SK-N-SH treated with all-trans-retinoic acid at 6 μM for 48 hours (cell line): ENCODE measurements around the gene SH3BP4.

Experiments
- ATAC-seq: fragments of 200-7000 bp; cut with Tn5 transposase; 3 replicates; pipeline ENCODE4 v1.9.1; 2020; ENCODE audit warnings: mild to moderate bottlenecking, moderate library complexity
- ARNTL ChIP-seq: fragments of 450-650 bp; formaldehyde crosslinking; IDR thresholded peaks from 2 replicates; pipeline ENCODE4 v1.5.0; 2020; ENCODE audit warnings: low read depth, mild to moderate bottlenecking, moderate library complexity, borderline replicate concordance
- BACH2 ChIP-seq: fragments of 250-450 bp; sonication (Bioruptor Pico); IDR thresholded peaks from 2 replicates; pipeline ENCODE4 v1.9.0; 2021; ENCODE audit warnings: mild to moderate bottlenecking, borderline replicate concordance
- CREB5 ChIP-seq: fragments of 250-450 bp; sonication (Bioruptor Pico); IDR thresholded peaks from 2 replicates; pipeline ENCODE4 v1.5.1; 2020; ENCODE audit warnings: low read depth, mild to moderate bottlenecking, moderate library complexity
- CSDC2 ChIP-seq: fragments of 250-450 bp; sonication (Bioruptor Pico); IDR thresholded peaks from 2 replicates; pipeline ENCODE4 v1.5.0; 2020; ENCODE audit warnings: mild to moderate bottlenecking, moderate library complexity
- CSRNP3 ChIP-seq: fragments of 250-450 bp; sonication (Bioruptor Pico); IDR thresholded peaks from 2 replicates; pipeline ENCODE4 v1.5.1; 2021; ENCODE audit warnings: mild to moderate bottlenecking, moderate library complexity
- GLIS3 ChIP-seq: fragments of 250-450 bp; sonication (Bioruptor Pico); IDR thresholded peaks from 2 replicates; pipeline ENCODE4 v1.5.0; 2020; ENCODE audit warnings: mild to moderate bottlenecking, moderate library complexity
- ISL1 ChIP-seq: fragments of 250-450 bp; sonication (Bioruptor Pico); IDR thresholded peaks from 2 replicates; pipeline ENCODE4 v2.1.2; 2022; ENCODE audit warnings: mild to moderate bottlenecking, moderate library complexity
- PATZ1 ChIP-seq: fragments of 250-450 bp; sonication (Bioruptor Pico); IDR thresholded peaks from 2 replicates; pipeline ENCODE4 v1.8.0; 2020; ENCODE audit warnings: mild to moderate bottlenecking, moderate library complexity, borderline replicate concordance
- POU6F1 ChIP-seq: fragments of 250-450 bp; sonication (Bioruptor Pico); IDR thresholded peaks from 2 replicates; pipeline ENCODE4 v1.8.0; 2021; ENCODE audit warnings: low read depth, mild to moderate bottlenecking, moderate library complexity, borderline replicate concordance
- PPARA ChIP-seq: fragments of 250-450 bp; sonication (Bioruptor Pico); IDR thresholded peaks from 2 replicates; pipeline ENCODE4 v1.5.0; 2020; ENCODE audit warnings: mild to moderate bottlenecking, borderline replicate concordance
- RARB ChIP-seq: fragments of 250-450 bp; sonication (Bioruptor Pico); IDR thresholded peaks from 2 replicates; pipeline ENCODE4 v1.8.0; 2021; ENCODE audit warnings: mild to moderate bottlenecking, moderate library complexity
- SNAI2 ChIP-seq: fragments of 250-450 bp; sonication (Bioruptor Pico); IDR thresholded peaks from 2 replicates; pipeline ENCODE4 v1.5.0; 2020; ENCODE audit warnings: mild to moderate bottlenecking, moderate library complexity
- TCF4 ChIP-seq: fragments of 250-450 bp; sonication (Bioruptor Pico); IDR thresholded peaks from 2 replicates; pipeline ENCODE4 v1.8.0; 2021; ENCODE audit warnings: mild to moderate bottlenecking, moderate library complexity, borderline replicate concordance
- TOX ChIP-seq: fragments of 250-450 bp; sonication (Bioruptor Pico); IDR thresholded peaks from 2 replicates; pipeline ENCODE4 v1.8.0; 2021; ENCODE audit warnings: mild to moderate bottlenecking, moderate library complexity, borderline replicate concordance
- TSHZ2 ChIP-seq: fragments of 250-450 bp; sonication (Bioruptor Pico); IDR thresholded peaks from 2 replicates; pipeline ENCODE4 v1.5.0; 2020; ENCODE audit warnings: mild to moderate bottlenecking, moderate library complexity
- ZC3H10 ChIP-seq: fragments of 250-450 bp; sonication (Bioruptor Pico); IDR thresholded peaks from 2 replicates; pipeline ENCODE4 v1.5.1; 2021; ENCODE audit warnings: mild to moderate bottlenecking, moderate library complexity
- ZFP3 ChIP-seq: fragments of 250-450 bp; sonication (Bioruptor Pico); IDR thresholded peaks from 2 replicates; pipeline ENCODE4 v1.5.0; 2020; ENCODE audit warnings: mild to moderate bottlenecking, moderate library complexity
- ZFP30 ChIP-seq: fragments of 450-650 bp; formaldehyde crosslinking; IDR thresholded peaks from 2 replicates; pipeline ENCODE4 v1.5.0; 2022; ENCODE audit warnings: mild to moderate bottlenecking, moderate library complexity
- ZNF70 ChIP-seq: fragments of 450-650 bp; formaldehyde crosslinking; IDR thresholded peaks from 2 replicates; pipeline ENCODE4 v1.5.0; 2020; ENCODE audit warnings: mild to moderate bottlenecking, moderate library complexity
- ZNF8 ChIP-seq: fragments of 450-650 bp; formaldehyde crosslinking; IDR thresholded peaks from 2 replicates; pipeline ENCODE4 v1.5.0; 2020; ENCODE audit warnings: mild to moderate bottlenecking, moderate library complexity

The SH3BP4 gene

GRCh38 chr2:234989183-234989701 is 37.4 kb downstream of the SH3BP4 start:
- no peak for TF ChIP-seq BACH2
- TF ChIP-seq TCF4 (CRISPR knock-in tag), result no peak
- TF ChIP-seq PATZ1, result no peak
- no peak for TF ChIP-seq GLIS3 (CRISPR knock-in tag)
- no peak for TF ChIP-seq ZNF70 (CRISPR knock-in tag)
- peak; percentile 75; the same call in 1 of the 2 replicates for TF ChIP-seq ZFP3
- no peak for TF ChIP-seq TOX (CRISPR knock-in tag)
- TF ChIP-seq CSRNP3 (CRISPR knock-in tag), result no peak
- peak; percentile 50 for TF ChIP-seq ISL1
- TF ChIP-seq CSDC2, result 0 out of 2 replicates have a peak, but pooled peaks have one; percentile 45
- TF ChIP-seq SNAI2 (CRISPR knock-in tag), result 0 out of 2 replicates have a peak, but pooled peaks have one; percentile 51
- no peak for TF ChIP-seq TSHZ2 (CRISPR knock-in tag)
- ATAC-seq, result peak; percentile 83

- no peak for ATAC-seq
- no peak for TF ChIP-seq TOX (CRISPR knock-in tag)
- no peak for TF ChIP-seq ZFP3
- no peak for TF ChIP-seq TSHZ2 (CRISPR knock-in tag)
- TF ChIP-seq ZFP30, result no peak
- no peak for TF ChIP-seq CREB5 (CRISPR knock-in tag)
Observed at GRCh38 chr2:234990300-234990699, 38.5 kb downstream of the SH3BP4 start.

- no peak for ATAC-seq
- TF ChIP-seq ARNTL, result no peak
- TF ChIP-seq ZNF70 (CRISPR knock-in tag), result no peak
- no peak for TF ChIP-seq ZC3H10 (CRISPR knock-in tag)
- no peak for TF ChIP-seq RARB (CRISPR knock-in tag)
- no peak for TF ChIP-seq CREB5 (CRISPR knock-in tag)
- no peak for TF ChIP-seq TCF4 (CRISPR knock-in tag)
- TF ChIP-seq POU6F1 (CRISPR knock-in tag), result no peak
- no peak for TF ChIP-seq GLIS3 (CRISPR knock-in tag)
- no peak for TF ChIP-seq ZNF8 (CRISPR knock-in tag)
- TF ChIP-seq BACH2, result no peak
- TF ChIP-seq ISL1, result no peak
- TF ChIP-seq PPARA (CRISPR knock-in tag), result no peak
- TF ChIP-seq ZFP30, result no peak
- TF ChIP-seq CSDC2, result no peak
- TF ChIP-seq TSHZ2 (CRISPR knock-in tag), result no peak
- TF ChIP-seq TOX (CRISPR knock-in tag), result no peak
- no peak for TF ChIP-seq ZFP3
- TF ChIP-seq SNAI2 (CRISPR knock-in tag), result no peak
Observed at GRCh38 chr2:234991290-234991689, 39.5 kb downstream of the SH3BP4 start.
